IMR-90 (cell line): ENCODE measurements around the gene OVCA2. TPM values are rescaled to one million over a fixed set of nuclear protein-coding genes. Genes with fewer than 3 reads are reported as not detected.
A peak's percentile ranks its signal among the peaks of the same experiment; 100 is the strongest.

Source experiments
- ATAC-seq: fragments of 200-7000 bp; cut with Tn5 transposase; 2 replicates; pipeline ENCODE4 v1.9.1; 2020; ENCODE audit warnings: low read depth, mild to moderate bottlenecking, moderate library complexity
- BruUV-seq: library from RNA; stranded (reverse); fragments of 400-500 nt; replicated peaks from 2 replicates; lab custom pipeline; 2021; lab: Mats Ljungman, UMichigan
- CTCF ChIA-PET: fragments of 300-600 bp; formaldehyde crosslinking; extraction: SDS; loops from one replicate; lab custom pipeline; 2021; ENCODE audit warnings: antibody characterized with exemption; lab: Yijun Ruan, JAX
- POLR2A ChIA-PET: fragments of 300-600 bp; sonication (Branson Sonifier 250); formaldehyde crosslinking; loops from one replicate; lab custom pipeline; 2022; ENCODE audit warnings: antibody characterized with exemption; ENCODE audit not compliant: unreplicated experiment; lab: Charles Lee
- DNase-seq: peaks from one replicate; pipeline ENCODE4 v3.0.0; 2013
- H2AFZ ChIP-seq: replicated peaks from 2 replicates; pipeline ENCODE3; 2013; ENCODE audit warnings: low read length, mild to moderate bottlenecking; ENCODE audit not compliant: poor library complexity
- H2AK5ac ChIP-seq: 2 replicates; pipeline ENCODE4 v1.6.1; 2013; ENCODE audit warnings: low read depth, low read length, inconsistent platforms
- H2AK9ac ChIP-seq: replicated peaks from 2 replicates; pipeline ENCODE3; 2013; ENCODE audit warnings: mild to moderate bottlenecking, low read depth, low read length, moderate library complexity; ENCODE audit not compliant: poor library complexity
- H2BK120ac ChIP-seq: 2 replicates; pipeline ENCODE4 v1.6.1; 2013; ENCODE audit warnings: low read depth, low read length, inconsistent platforms
- H2BK15ac ChIP-seq: 3 replicates; pipeline ENCODE4 v1.6.1; 2013; ENCODE audit warnings: low read depth, low read length, inconsistent platforms
- H2BK20ac ChIP-seq: 2 replicates; pipeline ENCODE4 v1.6.1; 2013; ENCODE audit warnings: low read depth, mild to moderate bottlenecking, inconsistent platforms, low read length, moderate library complexity
- H2BK5ac ChIP-seq: 2 replicates; pipeline ENCODE4 v1.6.1; 2013; ENCODE audit warnings: mild to moderate bottlenecking, low read depth, low read length, inconsistent platforms; ENCODE audit not compliant: poor library complexity, severe bottlenecking
- H3K14ac ChIP-seq: replicated peaks from 2 replicates; pipeline ENCODE4 v1.6.1; 2013; ENCODE audit warnings: low read depth, low read length, inconsistent platforms
- H3K18ac ChIP-seq: 2 replicates; pipeline ENCODE4 v1.6.1; 2013; ENCODE audit warnings: low read depth, low read length, control low read depth
- H3K23ac ChIP-seq: 2 replicates; pipeline ENCODE4 v1.6.1; 2013; ENCODE audit warnings: low read depth, low read length, inconsistent platforms
- H3K27ac ChIP-seq: 2 replicates; pipeline ENCODE4 v1.5.1; 2013; ENCODE audit warnings: mild to moderate bottlenecking, control low read depth, low read length; ENCODE audit not compliant: insufficient read depth
- H3K27me3 ChIP-seq: 2 replicates; pipeline ENCODE4 v1.6.1; 2013; ENCODE audit warnings: low read length; ENCODE audit not compliant: control insufficient read depth, insufficient read depth
- H3K36me3 ChIP-seq: 2 replicates; pipeline ENCODE4 v1.6.1; 2013; ENCODE audit warnings: low read length, mixed read lengths; ENCODE audit not compliant: control insufficient read depth, insufficient read depth
- H3K4ac ChIP-seq: 2 replicates; pipeline ENCODE4 v1.6.1; 2013; ENCODE audit warnings: low read depth, low read length, inconsistent platforms
- H3K4me1 ChIP-seq: 2 replicates; pipeline ENCODE4 v1.6.1; 2013; ENCODE audit warnings: low read length, mixed read lengths; ENCODE audit not compliant: control insufficient read depth, insufficient read depth
- H3K4me2 ChIP-seq: 2 replicates; pipeline ENCODE4 v1.6.1; 2013; ENCODE audit warnings: low read depth, mild to moderate bottlenecking, control low read depth, low read length, moderate library complexity
- H3K4me3 ChIP-seq: 2 replicates; pipeline ENCODE4 v1.5.1; 2013; ENCODE audit warnings: low read depth, mild to moderate bottlenecking, control low read depth, low read length, moderate library complexity; ENCODE audit not compliant: insufficient read depth
- H3K56ac ChIP-seq: 2 replicates; pipeline ENCODE4 v1.6.1; 2013; ENCODE audit warnings: low read length, inconsistent platforms; ENCODE audit not compliant: insufficient read depth; ENCODE audit errors: extremely low read depth
- H3K79me1 ChIP-seq, 2 experiments: 2 replicates each; pipeline ENCODE4 v1.6.1; 2013; ENCODE audit warnings: low read length in 2 of 2, inconsistent platforms in 1 of 2, low read depth in 1 of 2
- H3K9ac ChIP-seq: 2 replicates; pipeline ENCODE4 v1.6.1; 2013; ENCODE audit warnings: low read depth, low read length, control low read depth
- H3K9me1 ChIP-seq: 2 replicates; pipeline ENCODE4 v1.6.1; 2013; ENCODE audit warnings: low read length, inconsistent platforms; ENCODE audit not compliant: insufficient read depth
- H3K9me3 ChIP-seq: 2 replicates; pipeline ENCODE4 v1.6.1; 2013; ENCODE audit warnings: low read length; ENCODE audit not compliant: control insufficient read depth, insufficient read depth
- H4K20me1 ChIP-seq: 2 replicates; pipeline ENCODE4 v1.6.1; 2013; ENCODE audit warnings: low read length, inconsistent platforms; ENCODE audit not compliant: insufficient read depth
- H4K5ac ChIP-seq: 2 replicates; pipeline ENCODE4 v1.6.1; 2013; ENCODE audit warnings: mild to moderate bottlenecking, low read depth, low read length, control low read depth
- H4K8ac ChIP-seq, 2 experiments: 2 replicates each; pipeline ENCODE4 v1.6.1; 2013; ENCODE audit warnings: low read depth in 2 of 2, low read length in 2 of 2, control low read depth in 1 of 2, inconsistent platforms in 1 of 2
- H4K91ac ChIP-seq: 2 replicates; pipeline ENCODE4 v1.6.1; 2013; ENCODE audit warnings: low read depth, low read length, inconsistent platforms; ENCODE audit not compliant: insufficient read depth
- BHLHE40 ChIP-seq: fragments of 150-350 bp; IDR thresholded peaks from 2 replicates; pipeline ENCODE4 v1.6.1; 2016; ENCODE audit warnings: mild to moderate bottlenecking, low read depth, low read length
- CEBPB ChIP-seq: IDR thresholded peaks from 2 replicates; pipeline ENCODE4 v1.6.1; 2012; ENCODE audit warnings: low read depth, low read length, improper control_type of control experiment
- CHD1 ChIP-seq: IDR thresholded peaks from 2 replicates; pipeline ENCODE4 v1.6.1; 2012; ENCODE audit warnings: low read depth, low read length, improper control_type of control experiment
- CTCF ChIP-seq: conservative IDR thresholded peaks from 2 replicates; pipeline ENCODE4 v1.5.1; 2012; ENCODE audit warnings: mild to moderate bottlenecking, low read depth, low read length, improper control_type of control experiment
- ELK1 ChIP-seq: fragments of 150-350 bp; IDR thresholded peaks from 2 replicates; pipeline ENCODE4 v1.6.1; 2016; ENCODE audit warnings: low read depth, mild to moderate bottlenecking, low read length, moderate library complexity, borderline replicate concordance
- FOS ChIP-seq: fragments of 150-350 bp; IDR thresholded peaks from 2 replicates; pipeline ENCODE4 v1.6.1; 2016; ENCODE audit warnings: low read depth, low read length
- MAFK ChIP-seq: IDR thresholded peaks from 2 replicates; pipeline ENCODE4 v1.6.1; 2012; ENCODE audit warnings: low read depth, low read length, improper control_type of control experiment
- MAZ ChIP-seq: IDR thresholded peaks from 2 replicates; pipeline ENCODE4 v1.6.1; 2012; ENCODE audit warnings: low read depth, mild to moderate bottlenecking, low read length, improper control_type of control experiment, moderate library complexity, borderline replicate concordance
- MXI1 ChIP-seq: IDR thresholded peaks from 2 replicates; pipeline ENCODE4 v1.6.1; 2012; ENCODE audit warnings: low read depth, mild to moderate bottlenecking, low read length, moderate library complexity, borderline replicate concordance
- NFE2L2 ChIP-seq: fragments of 150-350 bp; IDR thresholded peaks from 2 replicates; pipeline ENCODE4 v1.6.1; 2016; ENCODE audit warnings: low read depth, mild to moderate bottlenecking, low read length
- POLR2A ChIP-seq: IDR thresholded peaks from 2 replicates; pipeline ENCODE4 v1.6.1; 2012; ENCODE audit warnings: mild to moderate bottlenecking, low read depth, low read length
- RAD21 ChIP-seq: IDR thresholded peaks from 2 replicates; pipeline ENCODE4 v1.6.1; 2012; ENCODE audit warnings: low read length, improper control_type of control experiment
- RCOR1 ChIP-seq: IDR thresholded peaks from 2 replicates; pipeline ENCODE4 v1.6.1; 2012; ENCODE audit warnings: mild to moderate bottlenecking, low read length, improper control_type of control experiment; ENCODE audit not compliant: insufficient replicate concordance
- SMC3 ChIP-seq: fragments of 150-350 bp; IDR thresholded peaks from 2 replicates; pipeline ENCODE4 v1.6.1; 2016; ENCODE audit warnings: low read depth, mild to moderate bottlenecking, antibody characterized with exemption, low read length, moderate library complexity
- USF2 ChIP-seq: fragments of 150-350 bp; IDR thresholded peaks from 2 replicates; pipeline ENCODE4 v1.6.1; 2017; ENCODE audit warnings: mild to moderate bottlenecking, antibody characterized with exemption, low read length, low read depth
- WGBS, 2 experiments: methylation state at CpG; one replicate each; pipeline versions ENCODE4 v1.1.5 to v1.1.7; 2013; ENCODE audit warnings: missing lambda C conversion rate in 2 of 2; ENCODE audit not compliant: insufficient read length in 1 of 2; ENCODE audit errors: extremely low coverage in 2 of 2; 5-methylcytosine and 5-hydroxymethylcytosine counted together
- dilution Hi-C: fragments of 300-500 bp; cut with HindIII; formaldehyde crosslinking; loops from one replicate; pipeline ENCODE4 v1.14.3; 2018; ENCODE audit warnings: low sequenced_read_pairs; ENCODE audit not compliant: unreplicated experiment
- in situ Hi-C: fragments of 300-500 bp; cut with MboI; formaldehyde crosslinking; loops from 3 replicates; pipeline ENCODE4 v1.14.3; 2019; ENCODE audit warnings: low sequenced_read_pairs, inconsistent platforms, mixed read lengths
- intact Hi-C: fragments of 100-400 bp; cut with micrococcal nuclease; formaldehyde crosslinking; loops from 2 replicates; pipeline ENCODE4 v1.10.0; 2022
- polyA plus RNA-seq, 3 experiments: library from polyadenylated mRNA; depleted of rRNA; stranded (reverse); fragments of >200 nt; gene quantifications; 2 replicates each; pipeline ENCODE4 v1.2.3, GENCODE V29; 2012; ENCODE audit warnings: low replicate concordance in 1 of 3
- total RNA-seq: library from RNA; depleted of rRNA; stranded (reverse); fragments of >200 nt; gene quantifications from 2 replicates; pipeline ENCODE4 v1.2.3, GENCODE V29; 2012

OVCA2 gene
- total and polyA plus RNA-seq, 2 of the 4 experiments (the other 2 are of a cell fraction) = 38.7 to 46.9 TPM

GRCh38 chr17:2057175-2057759 lies 15.4 kb downstream of the OVCA2 start:
- Histone ChIP-seq H4K20me1 (peaks cover 30% of the 10 kb centered on the region), H3K79me1 (peaks cover 13 to 45% of the 10 kb centered on the region in 2 experiments), H3K23ac (no peak overlapping the region), H3K56ac (no peak overlapping the region), H3K9me1 (0 out of 2 replicates have a peak, but pooled peaks cover 7% of the 10 kb centered on the region), H3K4ac (0 out of 2 replicates have a peak overlapping the region, but pooled peaks have one; percentile 48), H3K18ac (no peak overlapping the region), H3K9ac (peak overlapping the region; percentile 56), H3K4me1 (peaks cover 39% of the 10 kb centered on the region), H4K5ac (no peak overlapping the region), H3K4me3 (peak overlapping the region; percentile 75), H3K4me2 (no peak overlapping the region), H3K36me3 (peaks cover 46% of the 10 kb centered on the region), H2AK9ac (peak overlapping the region; percentile 68), H4K8ac (peak overlapping the region in 1 of 2 experiments; percentile 75; a peak in 1 of 4 replicates), H3K27me3 (no peaks in the 10 kb centered on the region), H2BK20ac (no peak overlapping the region), H3K27ac (peak overlapping the region; percentile 98), H2AK5ac (no peak overlapping the region), H4K91ac (peak overlapping the region; percentile 20; the same call in 1 of the 2 replicates), H3K9me3 (no peaks in the 10 kb centered on the region), H2BK120ac (no peak overlapping the region), H2BK15ac (no peak overlapping the region; the same call in 2 of the 3 replicates), H3K14ac (no peak overlapping the region), H2BK5ac (peak overlapping the region; percentile 95), H2AFZ (peak overlapping the region; percentile 53)
- 7% methylated on average over 58 of the region's 81 CpGs; no CpG with 5 or more reads in 1 of the 2 experiments for WGBS, 2 experiments
- ATAC-seq (no peak), DNase-seq (no peak)
- POLR2A ChIA-PET = no interaction called here
- dilution Hi-C loops = no loop called here
- no TSS peak for BruUV-seq
- intact Hi-C loops = no loop called here
- in situ Hi-C loops = no loop called here
- CTCF ChIA-PET = interaction anchor here (0.7 to 6.3 kb wide), 5 partner anchors 12 to 359 kb away, joined by 3 to 57 read pairs (median 3); no protein-coding TSS in a partner anchor
- TF ChIP-seq RCOR1 = no peak
- TF ChIP-seq NFE2L2 = no peak
- TF ChIP-seq ELK1 = no peak
- TF ChIP-seq MAFK = no peak
- TF ChIP-seq CEBPB = no peak
- no peak for TF ChIP-seq MXI1
- no peak for TF ChIP-seq MAZ
- no peak for TF ChIP-seq RAD21
- no peak for TF ChIP-seq FOS
- no peak for TF ChIP-seq BHLHE40
- TF ChIP-seq POLR2A = no peak
- TF ChIP-seq USF2 = no peak
- no peak for TF ChIP-seq CHD1
- TF ChIP-seq SMC3 = no peak
- no peak for TF ChIP-seq CTCF
